ENCODE data around the gene COL27A1. TPM values are rescaled to one million over a fixed set of nuclear protein-coding genes. Genes with fewer than 3 reads are reported as not detected.

The COL27A1 gene
- polyA plus RNA-seq, 2 of the 4 experiments (the other 2 are of a cell fraction): 6.9 to 20.6 TPM

GRCh38 chr9:114269023-114269422, 113.7 kb downstream of the COL27A1 start:
- ChIA-PET POLR2A (no interaction called here), CTCF (interaction anchor here (0.7 to 5.1 kb wide), 5 partner anchors 8 to 187 kb away, joined by 3 to 37 read pairs (median 5); no protein-coding TSS in a partner anchor)
- DNase-seq (ENCODE audit: low read depth in 1 of 2, low spot score in 1 of 2): no peak
- TF ChIP-seq CHD2 (IDR thresholded peaks at IDR 0.05; ENCODE audit: low read length, partially characterized antibody) (no peak), NPAS2 (CRISPR knock-in tag; IDR thresholded peaks at IDR 0.05; ENCODE audit: borderline replicate concordance) (no peak), EHF (CRISPR knock-in tag; IDR thresholded peaks at IDR 0.05) (no peak), TP53 (CRISPR knock-in tag; IDR thresholded peaks at IDR 0.05) (no peak), KDM1A (IDR thresholded peaks at IDR 0.05; ENCODE audit: low read depth) (no peak), MYC (IDR thresholded peaks at IDR 0.05; ENCODE audit: borderline replicate concordance, low read length) (no peak), BHLHE40 (IDR thresholded peaks at IDR 0.05; ENCODE audit: low read depth, low read length) (no peak), RFX5 (IDR thresholded peaks at IDR 0.05) (no peak), ZC3H11A (IDR thresholded peaks at IDR 0.05) (no peak), USF2 (IDR thresholded peaks at IDR 0.05) (no peak), ZSCAN20 (CRISPR knock-in tag; IDR thresholded peaks at IDR 0.05) (no peak), ELK1 (IDR thresholded peaks at IDR 0.05; ENCODE audit: low read depth, low read length) (no peak), HDAC2 (IDR thresholded peaks at IDR 0.05) (no peak), HOXB13 (CRISPR knock-in tag; IDR thresholded peaks at IDR 0.05; ENCODE audit: low read depth) (no peak)
- H3K4me1 ChIP-seq: no peaks in the 10 kb centered on the region
- H3K27ac ChIP-seq: no peak overlapping the region
- no peak overlapping the region for H3K4me2 ChIP-seq
- FAIRE-seq: no peak
- H3K4me3 ChIP-seq: no peak overlapping the region
- no peak for ATAC-seq
- H3K9me3 ChIP-seq: no peaks in the 10 kb centered on the region
- WGBS (ENCODE audit: missing lambda C conversion rate): 95% methylated on average over 9 of the region's 9 CpGs

- ATAC-seq (no peak), DNase-seq (ENCODE audit: low read depth in 1 of 2, low spot score in 1 of 2) (no peak)
- POLR2A ChIA-PET: no interaction called here
Measured at GRCh38 chr9:114270120-114270975, 115.0 kb downstream of the COL27A1 start.

More at GRCh38 chr9:114270120-114270975, 115.0 kb downstream of the COL27A1 start:
- H3K27ac ChIP-seq: no peak overlapping the region
- CTCF ChIA-PET: interaction anchor here (0.6 to 5.1 kb wide), 12 partner anchors 9 to 533 kb away, joined by 3 to 37 read pairs (median 4); partner anchors contain the start of gene COL27A1
- no peak overlapping the region for H3K4me3 ChIP-seq
- no peak overlapping the region for H3K4me2 ChIP-seq
- peaks cover under 1% of the 10 kb centered on the region; the same call in 1 of the 3 replicates for H3K4me1 ChIP-seq
- H3K9me3 ChIP-seq: no peaks in the 10 kb centered on the region
- TF ChIP-seq PBX3 (IDR thresholded peaks at IDR 0.05): no peak
- TF ChIP-seq EHF (CRISPR knock-in tag; IDR thresholded peaks at IDR 0.05): no peak
- no peak for TF ChIP-seq USF2 (IDR thresholded peaks at IDR 0.05)
- no peak for TF ChIP-seq NR3C1 (IDR thresholded peaks at IDR 0.05)
- TF ChIP-seq TP53 (CRISPR knock-in tag; IDR thresholded peaks at IDR 0.05): no peak
- TF ChIP-seq CEBPB (IDR thresholded peaks at IDR 0.05): no peak
- no peak for TF ChIP-seq MAX (IDR thresholded peaks at IDR 0.05)
- TF ChIP-seq CHD4 (IDR thresholded peaks at IDR 0.05; ENCODE audit: borderline replicate concordance): no peak
- TF ChIP-seq RFX5 (IDR thresholded peaks at IDR 0.05): no peak
- TF ChIP-seq PHF8 (IDR thresholded peaks at IDR 0.05; ENCODE audit: borderline replicate concordance, low read depth): no peak
- no peak for TF ChIP-seq ZSCAN20 (CRISPR knock-in tag; IDR thresholded peaks at IDR 0.05)
- TF ChIP-seq CBX2 (IDR thresholded peaks at IDR 0.05; ENCODE audit: borderline replicate concordance, low read depth): no peak
- TF ChIP-seq RCOR1 (IDR thresholded peaks at IDR 0.05; ENCODE audit: low read depth, low read length): no peak
- TF ChIP-seq BHLHE40 (IDR thresholded peaks at IDR 0.05; ENCODE audit: low read depth, low read length): no peak
- WGBS (ENCODE audit: missing lambda C conversion rate): 93% methylated on average over 6 of the region's 8 CpGs
- FAIRE-seq: no peak

Measured in A549 (cell line).